A549 treated with AZD9567 at 1 μM for 4 hours (cell line): ENCODE measurements around the gene PCYOX1L. TPM values are rescaled to one million over a fixed set of nuclear protein-coding genes. Genes with fewer than 3 reads are reported as not detected.

Experiments
- total RNA-seq: library from RNA; stranded (reverse); fragments of 200-300 nt; extraction: Qiagen RNA extraction; gene quantifications from 5 replicates; pipeline ENCODE4 v1.2.3, GENCODE V29; 2022; ENCODE audit not compliant: insufficient read depth

The PCYOX1L gene
- total RNA-seq = 0.79 to 4.1 TPM (median 3.7 TPM) in 5 replicates

GRCh38 chr5:149357370-149358293 lies at the start of gene PCYOX1L:
TSS of gene PCYOX1L (plus strand) at chr5:149358046. CDS start at chr5:149358069, 23 bp downstream.

GRCh38 chr5:149345147-149345891 lies 12.5 kb upstream of the PCYOX1L start, which contains the start of gene GRPEL2:
TSS of gene GRPEL2 (plus strand) at chr5:149345499. CDS start at chr5:149345540, 41 bp downstream.

GRCh38 chr5:149379177-149379761 lies 21.4 kb downstream of the PCYOX1L start, which contains the start of gene IL17B:
TSS of gene IL17B (minus strand) at chr5:149379292. CDS start at chr5:149379225, 67 bp downstream.

Other genes with a start within 250 kb of the PCYOX1L start
- 17.4 to 22.7 TPM (median 20.5 TPM) in 5 replicates for gene ABLIM3, start 216.6 kb upstream of the PCYOX1L start, total RNA-seq
- 8.9 to 13.8 TPM (median 11.3 TPM) in 5 replicates for gene AFAP1L1, start 86.2 kb upstream of the PCYOX1L start, total RNA-seq
- 6.3 to 9.7 TPM (median 7.5 TPM) in 5 replicates for gene GRPEL2, start 12.5 kb upstream of the PCYOX1L start, total RNA-seq
- 0.13 to 0.38 TPM in 2 of 5 replicates, not detected in the others for gene IL17B, start 21.2 kb downstream of the PCYOX1L start, total RNA-seq
- gene CSNK1A1, start 193.4 kb downstream of the PCYOX1L start, total RNA-seq = 123 to 185 TPM (median 131 TPM) in 5 replicates
- 1.3 to 1.9 TPM (median 1.5 TPM) in 5 replicates for gene ARHGEF37, start 223.5 kb downstream of the PCYOX1L start, total RNA-seq